ENCODE data around the gene EARS2.

Gene EARS2

DNA sequence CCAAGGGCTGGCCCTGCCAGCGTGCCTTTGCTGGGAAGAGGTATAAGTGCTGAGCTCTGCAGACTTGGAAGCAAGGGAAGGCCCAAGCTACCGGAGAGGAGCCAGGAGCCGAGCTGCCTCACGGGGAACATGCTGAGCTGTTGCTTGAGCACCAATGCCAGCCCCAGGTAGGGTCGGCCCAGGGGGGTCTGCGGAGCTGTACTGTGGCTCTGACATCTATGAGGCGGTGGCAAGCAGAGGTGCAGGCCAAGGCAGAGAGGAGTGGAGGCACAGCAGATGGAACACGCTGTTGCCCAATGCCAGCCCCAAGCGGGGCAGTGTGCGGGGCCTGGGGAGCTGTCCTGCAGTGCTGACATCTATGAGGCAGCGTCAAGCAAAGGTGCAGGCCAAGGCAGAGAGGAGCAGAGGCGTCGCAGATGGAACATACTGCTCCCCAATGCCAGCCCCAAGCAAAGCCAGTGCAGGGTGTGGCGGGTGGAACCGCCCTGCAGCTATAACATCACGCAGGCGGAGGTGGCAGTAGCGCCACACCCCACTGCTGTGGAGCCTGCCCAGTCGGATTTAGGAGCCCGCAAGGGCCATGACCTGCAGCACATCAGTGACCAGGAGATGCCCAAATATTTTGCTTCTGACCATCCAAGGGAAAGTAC is 56.8 kb downstream of the EARS2 start:
- no peak for DNase-seq
- Histone ChIP-seq H3K27me3 (no peaks in the 10 kb centered on the region), H3K9me3 (no peaks in the 10 kb centered on the region), H3K27ac (no peak overlapping the region), H3K36me3 (peaks cover 3 to 12% (median 5%) of the 10 kb centered on the region in 3 donors), H3K4me1 (peaks cover 0 to 23% (median 15%) of the 10 kb centered on the region in 4 donors), H3K4me3 (no peak overlapping the region)
- intact Hi-C loops (cut with DNase I; ENCODE audit: low total_unique reads) = no loop called here
- TF ChIP-seq, protein P1, sequence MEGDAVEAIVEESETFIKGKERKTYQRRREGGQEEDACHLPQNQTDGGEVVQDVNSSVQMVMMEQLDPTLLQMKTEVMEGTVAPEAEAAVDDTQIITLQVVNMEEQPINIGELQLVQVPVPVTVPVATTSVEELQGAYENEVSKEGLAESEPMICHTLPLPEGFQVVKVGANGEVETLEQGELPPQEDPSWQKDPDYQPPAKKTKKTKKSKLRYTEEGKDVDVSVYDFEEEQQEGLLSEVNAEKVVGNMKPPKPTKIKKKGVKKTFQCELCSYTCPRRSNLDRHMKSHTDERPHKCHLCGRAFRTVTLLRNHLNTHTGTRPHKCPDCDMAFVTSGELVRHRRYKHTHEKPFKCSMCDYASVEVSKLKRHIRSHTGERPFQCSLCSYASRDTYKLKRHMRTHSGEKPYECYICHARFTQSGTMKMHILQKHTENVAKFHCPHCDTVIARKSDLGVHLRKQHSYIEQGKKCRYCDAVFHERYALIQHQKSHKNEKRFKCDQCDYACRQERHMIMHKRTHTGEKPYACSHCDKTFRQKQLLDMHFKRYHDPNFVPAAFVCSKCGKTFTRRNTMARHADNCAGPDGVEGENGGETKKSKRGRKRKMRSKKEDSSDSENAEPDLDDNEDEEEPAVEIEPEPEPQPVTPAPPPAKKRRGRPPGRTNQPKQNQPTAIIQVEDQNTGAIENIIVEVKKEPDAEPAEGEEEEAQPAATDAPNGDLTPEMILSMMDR (IDR thresholded peaks at IDR 0.05) = no peak

GRCh38 chr16:23499801-23500200 is 57.3 kb downstream of the EARS2 start:
- no peaks in the 10 kb centered on the region for H3K27me3 ChIP-seq
- H3K9me3 ChIP-seq = no peaks in the 10 kb centered on the region
- TF ChIP-seq, protein P1 (IDR thresholded peaks at IDR 0.05) = no peak
- intact Hi-C loops (cut with DNase I; ENCODE audit: low total_unique reads) = no loop called here
- peaks cover 8 to 18% (median 10%) of the 10 kb centered on the region in 3 donors for H3K36me3 ChIP-seq
- H3K4me1 ChIP-seq = peaks cover 0 to 17% (median 11%) of the 10 kb centered on the region in 4 donors
- no peak overlapping the region for H3K27ac ChIP-seq
- H3K4me3 ChIP-seq = no peak overlapping the region
- DNase-seq = no peak

- Histone ChIP-seq H3K4me3 (no peak overlapping the region), H3K27me3 (no peaks in the 10 kb centered on the region), H3K4me1 (peaks cover 0 to 13% (median 4%) of the 10 kb centered on the region in 4 donors), H3K36me3 (peaks cover 11 to 27% (median 19%) of the 10 kb centered on the region in 3 donors), H3K27ac (no peak overlapping the region), H3K9me3 (no peaks in the 10 kb centered on the region)
- TF ChIP-seq, protein P1 (IDR thresholded peaks at IDR 0.05) = no peak
- DNase-seq = no peak
- intact Hi-C loops (cut with DNase I; ENCODE audit: low total_unique reads) = no loop called here
These were observed 58.3 kb downstream of the EARS2 start for GRCh38 chr16:23498863-23499262.

GRCh38 chr16:23497543-23497868 is 59.6 kb downstream of the EARS2 start:
- TF ChIP-seq, protein P1 (IDR thresholded peaks at IDR 0.05) = no peak
- peak in 1 of 2 donors; percentile 17 for DNase-seq
- peaks cover 19 to 40% (median 33%) of the 10 kb centered on the region in 3 donors for H3K36me3 ChIP-seq
- H3K27ac ChIP-seq = no peak overlapping the region
- no peak overlapping the region for H3K4me3 ChIP-seq
- peaks cover 0 to 23% (median 2%) of the 10 kb centered on the region in 4 donors for H3K4me1 ChIP-seq
- no peaks in the 10 kb centered on the region for H3K9me3 ChIP-seq
- intact Hi-C loops (cut with DNase I; ENCODE audit: low total_unique reads) = no loop called here
- no peaks in the 10 kb centered on the region for H3K27me3 ChIP-seq

DNA sequence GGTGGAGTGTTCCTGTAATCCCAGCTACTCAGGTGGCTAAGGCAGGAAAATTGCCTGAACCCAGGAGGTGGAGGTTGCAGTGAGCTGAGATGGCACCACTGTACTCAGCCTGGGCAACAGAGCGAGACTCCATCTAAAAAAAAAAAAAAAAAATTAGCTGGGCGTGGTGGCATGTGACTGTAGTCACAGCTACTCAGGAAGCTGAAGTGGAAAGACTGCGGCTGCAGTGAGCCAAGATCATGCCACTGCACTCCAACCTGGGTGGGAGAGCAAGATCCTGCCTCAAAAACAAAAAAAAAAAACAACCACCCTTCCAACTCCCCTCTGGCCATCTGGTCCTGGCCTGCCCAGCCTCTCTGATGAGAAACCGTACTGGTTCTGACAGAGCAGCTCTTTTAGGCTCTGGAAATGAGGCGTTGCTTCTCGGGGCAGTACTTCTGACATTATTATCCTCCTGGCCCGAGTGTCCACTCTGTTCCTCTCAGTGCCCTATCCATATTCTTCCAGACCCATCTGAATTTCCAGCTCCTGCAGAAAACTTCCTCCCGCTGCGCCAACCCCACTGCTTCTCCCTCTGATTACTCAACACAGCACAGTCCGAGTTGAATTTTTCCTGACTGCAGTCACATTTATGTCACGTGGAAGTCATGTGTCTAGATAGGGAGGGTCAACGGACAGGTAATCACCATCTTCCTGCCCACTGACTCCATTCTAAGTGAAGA is 60.2 kb downstream of the EARS2 start:
- intact Hi-C loops (cut with DNase I; ENCODE audit: low total_unique reads) = no loop called here
- no peaks in the 10 kb centered on the region for H3K9me3 ChIP-seq
- peak in 1 of 2 donors; percentile 36 for DNase-seq
- no peak overlapping the region for H3K4me3 ChIP-seq
- H3K27ac ChIP-seq = no peak overlapping the region
- peaks cover 24 to 40% (median 38%) of the 10 kb centered on the region in 3 donors for H3K36me3 ChIP-seq
- TF ChIP-seq, protein P1 (IDR thresholded peaks at IDR 0.05) = no peak
- no peaks in the 10 kb centered on the region for H3K27me3 ChIP-seq
- peaks cover 0 to 28% (median 2%) of the 10 kb centered on the region in 4 donors for H3K4me1 ChIP-seq
